ENCODE data around the gene CFAP298.
"Not testable (repeated sequence)": the region's sequence is repeated elsewhere in the genome, so short reads cannot be mapped to it uniquely, and the experiment has no call there.

Gene CFAP298

DNA sequence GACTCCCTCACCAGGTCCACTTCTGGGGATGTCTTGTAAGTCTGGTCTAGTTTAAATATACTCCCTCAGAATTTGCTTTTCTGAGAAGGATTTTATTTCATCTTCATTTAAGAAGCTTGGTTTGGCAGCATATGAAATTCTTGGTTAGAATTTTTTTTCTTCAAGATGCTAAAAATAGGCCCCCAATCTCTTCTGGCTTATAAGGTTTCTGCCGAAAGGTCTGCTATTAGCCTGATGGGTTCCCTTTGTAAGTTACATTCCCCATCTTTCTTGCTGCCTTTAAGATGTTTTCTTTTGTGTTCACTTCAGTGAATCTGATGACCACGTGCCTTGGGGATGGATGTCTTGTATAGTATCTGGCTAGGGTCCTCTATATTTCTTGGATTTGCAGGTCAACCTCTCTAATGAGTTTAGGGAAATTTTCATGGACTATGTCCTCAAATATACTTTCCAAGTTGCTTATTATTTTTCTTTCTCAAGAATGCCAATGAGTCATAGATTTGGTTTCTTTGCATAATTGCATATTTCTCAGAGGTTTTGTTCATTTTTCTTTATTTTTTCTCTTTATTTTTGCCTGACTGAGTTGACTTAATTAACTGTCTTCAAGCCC lies 46.2 kb downstream of the CFAP298 start:
- DNase-seq, result no peak

DNA sequence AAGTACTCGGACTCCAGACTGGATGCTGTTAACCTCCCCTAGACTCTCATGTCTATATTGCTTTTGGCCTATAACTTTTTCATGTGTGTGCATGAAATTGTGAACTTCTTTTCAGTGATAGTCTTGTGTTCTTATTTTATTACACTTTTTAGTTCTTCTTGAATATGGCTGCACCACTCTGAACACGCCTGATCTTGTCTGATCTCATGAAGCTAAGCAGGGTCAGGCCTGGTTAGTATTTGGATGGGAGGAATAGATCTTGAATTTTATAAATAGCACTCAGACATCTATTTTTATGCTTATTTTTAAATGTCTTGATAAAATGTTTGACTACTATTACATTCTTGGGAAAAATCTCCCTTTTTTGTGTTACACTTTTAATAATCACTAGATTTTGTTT lies 49.3 kb downstream of the CFAP298 start:
- DNase-seq, result no peak

DNA sequence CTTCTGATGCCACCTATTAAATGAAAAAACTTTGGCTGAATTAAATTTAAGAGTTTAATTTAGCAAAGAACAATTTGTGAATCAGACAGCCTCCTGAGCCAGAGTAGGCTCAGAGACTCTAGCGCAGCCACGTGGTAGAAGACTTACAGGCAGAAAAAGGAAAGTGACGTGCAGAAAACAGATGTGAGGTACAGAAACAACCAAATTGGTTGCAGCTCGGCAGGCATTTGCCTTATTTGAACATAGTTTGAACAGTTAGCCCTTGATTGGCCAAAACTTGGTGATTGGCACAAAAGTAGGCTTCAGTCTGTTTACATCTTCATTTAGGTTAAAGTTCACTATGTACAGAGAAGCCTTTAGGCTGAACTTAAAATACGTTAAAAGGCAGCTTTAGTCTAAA lies 49.8 kb downstream of the CFAP298 start:
- DNase-seq, result no peak

DNA sequence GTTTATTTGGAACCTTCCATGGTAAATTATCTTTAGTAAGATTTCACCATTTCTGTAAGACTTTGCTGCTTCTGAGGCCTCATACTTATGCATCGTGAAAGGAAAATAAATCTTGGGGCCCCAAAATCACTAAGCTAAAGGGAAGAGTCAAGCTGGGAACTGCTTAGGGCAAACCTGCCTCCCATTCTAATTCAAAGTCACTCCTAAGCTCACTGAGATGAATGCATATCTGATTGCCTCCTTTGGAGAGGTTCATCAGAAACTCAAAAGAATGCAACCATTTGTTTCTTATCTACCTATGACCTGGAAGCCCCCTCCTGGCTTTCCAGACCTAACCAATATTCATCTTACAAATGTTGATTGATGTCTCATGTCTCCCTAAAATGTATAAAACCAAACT lies 50.7 kb downstream of the CFAP298 start:
- DNase-seq, result not testable (repeated sequence)

DNA sequence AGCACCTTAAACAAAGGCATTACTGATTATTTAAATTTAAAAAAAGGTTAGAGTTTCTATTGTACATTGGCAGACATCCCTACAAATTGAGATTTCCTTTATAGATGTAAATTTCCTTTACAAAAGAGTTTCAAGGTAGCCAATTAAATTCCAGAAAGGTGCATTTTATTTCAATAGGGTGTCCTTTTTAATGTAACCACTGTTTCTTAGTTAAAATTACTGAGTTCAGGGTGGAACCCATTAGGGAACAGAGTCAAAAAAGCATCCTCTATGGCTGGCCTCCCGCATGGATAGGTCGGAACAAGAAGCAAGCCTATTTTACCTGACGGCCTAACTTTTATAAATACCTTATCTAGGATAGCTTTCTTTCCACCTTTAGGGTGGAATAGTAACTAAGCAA lies 51.3 kb downstream of the CFAP298 start:
- no peak for DNase-seq

DNA sequence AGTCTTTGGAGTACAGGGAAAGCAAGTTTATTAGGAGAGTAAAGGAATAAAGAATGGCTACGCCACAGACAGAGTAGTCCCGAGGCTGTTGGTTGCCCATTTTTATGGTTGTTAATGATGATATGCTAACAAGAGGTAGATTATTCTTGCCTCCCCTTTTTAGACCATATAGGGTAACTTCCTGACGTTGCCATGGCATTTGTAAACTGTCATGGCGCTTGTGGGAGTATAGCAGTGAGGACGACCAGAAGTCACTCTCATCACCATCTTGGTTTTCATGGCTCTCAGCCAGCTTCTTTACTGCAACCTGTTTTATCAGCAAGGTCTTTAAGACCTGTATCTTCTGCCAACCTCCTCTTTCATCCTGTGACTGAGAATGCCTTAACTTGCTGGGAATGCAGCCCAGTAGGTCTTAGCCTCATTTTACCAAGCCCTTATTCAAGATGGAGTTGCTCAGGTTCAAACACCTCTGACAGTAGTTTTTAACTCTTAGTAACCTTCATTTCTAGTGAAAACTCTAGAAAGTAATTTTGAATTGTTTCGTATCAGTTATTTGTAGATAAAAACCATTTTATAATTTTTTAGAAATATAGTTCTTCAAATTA lies 53.1 kb downstream of the CFAP298 start:
- no peak for DNase-seq

DNA sequence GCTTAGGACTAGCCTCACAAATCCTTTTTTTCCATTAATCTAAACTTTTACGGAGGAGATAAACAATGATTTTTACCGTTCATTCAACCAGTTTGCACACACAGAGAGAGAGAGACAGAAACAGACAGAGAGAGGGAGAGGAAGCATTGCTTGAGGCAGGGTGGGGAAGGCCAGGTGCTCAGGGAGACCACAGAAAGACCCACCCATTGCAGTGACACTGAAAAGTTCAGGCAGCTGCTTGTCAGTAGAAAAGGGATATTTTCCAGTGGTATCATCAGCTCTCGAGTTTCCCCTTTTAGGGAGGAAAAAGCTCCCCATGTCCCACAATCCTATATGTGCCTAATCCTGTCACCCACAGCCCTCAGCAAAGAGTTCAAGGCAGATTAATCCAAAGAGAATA lies 54.1 kb downstream of the CFAP298 start:
- no peak for DNase-seq

DNA sequence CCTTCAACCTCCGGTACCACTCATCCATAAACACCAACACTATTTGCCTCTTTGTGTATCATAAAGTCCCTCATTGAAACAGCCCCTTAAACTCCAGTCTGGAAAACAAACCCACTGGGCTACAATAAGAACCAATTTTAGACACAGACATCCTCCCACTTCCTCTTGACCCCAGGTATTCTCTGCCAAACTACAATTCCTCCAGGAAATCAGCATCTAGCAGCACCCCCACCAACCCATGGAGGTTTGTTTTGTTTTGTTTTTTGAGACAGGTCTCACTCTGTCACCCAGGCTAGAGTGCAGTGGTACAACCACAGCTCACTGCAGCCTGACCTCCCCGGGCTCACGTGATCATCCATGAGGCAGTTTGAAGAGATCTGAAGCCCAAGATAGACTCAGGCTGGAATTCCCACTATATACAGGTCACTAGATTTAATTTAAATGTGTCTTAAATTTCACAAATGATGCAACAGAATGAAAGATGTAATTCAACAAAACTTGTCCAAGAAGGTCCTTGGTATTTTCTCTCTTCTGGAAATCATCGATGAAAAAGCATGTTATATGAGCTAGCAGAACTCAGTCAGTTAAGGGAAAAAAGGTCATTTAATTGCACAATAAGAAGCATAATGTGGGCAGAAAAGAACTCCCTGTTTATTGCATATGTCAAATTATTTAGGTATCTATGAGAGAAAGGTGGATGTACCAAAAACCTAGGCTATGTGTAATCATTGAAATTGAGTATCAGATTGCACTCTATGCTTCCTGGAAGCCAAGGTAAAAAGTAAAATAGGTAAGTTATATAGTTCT lies 57.1 kb downstream of the CFAP298 start:
- DNase-seq, result no peak

DNA sequence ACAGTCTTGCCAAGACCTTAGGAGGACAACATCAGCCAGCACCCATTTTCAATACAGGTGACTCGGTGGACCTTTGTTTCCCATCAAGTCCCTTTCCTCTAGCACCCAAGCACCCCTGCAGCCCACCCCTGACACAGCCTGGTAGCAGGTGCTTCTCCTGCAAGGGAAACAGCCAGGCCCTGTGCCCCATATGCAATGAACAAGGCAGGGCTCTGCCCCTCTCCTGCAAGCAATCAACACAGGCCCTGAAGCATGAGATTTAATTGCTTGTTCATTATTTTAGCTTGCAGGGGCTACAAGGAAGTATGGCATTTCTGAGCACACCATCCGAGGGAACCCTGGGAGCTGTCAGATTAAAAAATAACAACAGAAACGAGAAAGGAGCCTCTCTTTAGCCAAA lies 62.3 kb downstream of the CFAP298 start:
- DNase-seq, result no peak

DNA sequence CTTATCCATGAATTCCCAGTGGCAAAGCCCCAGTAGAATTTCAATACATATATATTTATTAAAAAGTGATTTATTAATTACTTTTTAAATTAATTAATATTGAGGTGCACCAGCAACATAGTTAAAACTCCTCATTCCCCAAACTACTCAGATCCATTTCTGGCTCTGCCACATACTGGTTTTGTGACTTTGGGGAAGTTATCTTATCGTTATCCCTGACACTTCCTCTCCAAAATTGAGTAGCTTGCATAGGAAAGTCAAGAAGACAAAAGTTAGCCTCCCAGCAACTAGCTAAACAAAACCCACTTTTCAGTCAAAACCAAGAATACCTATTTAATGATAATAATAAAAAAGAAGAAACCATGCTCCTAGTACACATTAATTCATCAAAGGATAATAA lies 62.7 kb downstream of the CFAP298 start:
- DNase-seq, result no peak

All from stimulated activated CD4-positive, alpha-beta T cell treated with anti-CD3 and anti-CD28 coated beads, Interleukin-1b, Interleukin-23, amount 100 ng/mL, for 48 hours (primary cell).